HPDE6-E6E7 (cell line): ENCODE results near the gene MED27.

Source experiments
- DNase-seq: peaks from one replicate; pipeline ENCODE4 v3.0.0; 2011; ENCODE audit warnings: missing footprints; ENCODE audit errors: extremely low spot score

Gene MED27

GRCh38 chr9:131880833-131881583, 198.7 kb downstream of the MED27 start:
- DNase-seq = no peak

- DNase-seq = no peak
These were observed 199.8 kb downstream of the MED27 start for GRCh38 chr9:131879911-131880290.

- no peak for DNase-seq
These were observed 200.3 kb downstream of the MED27 start for GRCh38 chr9:131879181-131879910.

GRCh38 chr9:131876486-131876885, 203.2 kb downstream of the MED27 start:
- DNase-seq = no peak

GRCh38 chr9:131875828-131876485, 203.7 kb downstream of the MED27 start:
- DNase-seq = peak; percentile 4

GRCh38 chr9:131874916-131875670, 204.6 kb downstream of the MED27 start:
- no peak for DNase-seq

- DNase-seq = no peak
These were observed 205.2 kb downstream of the MED27 start for GRCh38 chr9:131874447-131874846.

- no peak for DNase-seq
These were observed 205.7 kb downstream of the MED27 start for GRCh38 chr9:131873891-131874440.

GRCh38 chr9:131873335-131873734, 206.3 kb downstream of the MED27 start:
- no peak for DNase-seq

- no peak for DNase-seq
These were observed 207.0 kb downstream of the MED27 start for GRCh38 chr9:131872702-131873101.

GRCh38 chr9:131872006-131872405, 207.7 kb downstream of the MED27 start:
- no peak for DNase-seq

- no peak for DNase-seq
These were observed 209.5 kb downstream of the MED27 start for GRCh38 chr9:131870156-131870555.

GRCh38 chr9:131869348-131869747, 210.3 kb downstream of the MED27 start:
- DNase-seq = no peak

- no peak for DNase-seq
These were observed 210.9 kb downstream of the MED27 start for GRCh38 chr9:131868766-131869165.

GRCh38 chr9:131867611-131868192, 212.0 kb downstream of the MED27 start:
- DNase-seq = no peak

GRCh38 chr9:131865446-131866195, 214.0 kb downstream of the MED27 start:
- no peak for DNase-seq

GRCh38 chr9:131864531-131864930, 215.1 kb downstream of the MED27 start:
- DNase-seq = no peak

GRCh38 chr9:131863306-131863896, 216.3 kb downstream of the MED27 start:
- DNase-seq = no peak

GRCh38 chr9:131862261-131862660, 217.4 kb downstream of the MED27 start:
- no peak for DNase-seq

- DNase-seq = no peak
These were observed 219.2 kb downstream of the MED27 start for GRCh38 chr9:131860430-131860829.
